SK-N-MC (cell line): ENCODE results near the gene SCN4A.

ENCODE experiments used
- DNase-seq: peaks from one replicate; pipeline ENCODE4 v3.0.0-alpha.2; 2011; ENCODE audit warnings: low read depth, low spot score
- H3K27ac ChIP-seq: fragments of 200-600 bp; sonication (generic); 2 replicates; pipeline ENCODE4 v1.5.1; 2016; ENCODE audit warnings: mixed run types
- H3K36me3 ChIP-seq: fragments of 200-600 bp; sonication (generic); 2 replicates; pipeline ENCODE4 v1.6.1; 2017; ENCODE audit warnings: antibody characterized with exemption, low read length, mixed read lengths; ENCODE audit not compliant: insufficient read depth
- H3K4me3 ChIP-seq: fragments of 200-600 bp; sonication (generic); 2 replicates; pipeline ENCODE4 v1.5.1; 2016
- H3K9ac ChIP-seq: fragments of 200-600 bp; sonication (generic); 2 replicates; pipeline ENCODE4 v1.8.0; 2017; ENCODE audit warnings: mixed run types, mixed read lengths; ENCODE audit not compliant: insufficient read length
- H3K9me3 ChIP-seq: fragments of 200-600 bp; sonication (generic); 2 replicates; pipeline ENCODE4 v1.6.1; 2017; ENCODE audit warnings: low read depth, mild to moderate bottlenecking, antibody characterized with exemption, low read length, moderate library complexity, mixed read lengths
- EZH2 ChIP-seq: fragments of 200-600 bp; sonication (generic); IDR thresholded peaks from one replicate; pipeline ENCODE4 v1.6.1; 2017; ENCODE audit warnings: antibody characterized with exemption
- FOXP2 ChIP-seq: optimal IDR thresholded peaks from 2 replicates; pipeline ENCODE3; 2011; ENCODE audit warnings: mild to moderate bottlenecking, moderate library complexity; ENCODE audit not compliant: insufficient read depth; ENCODE audit errors: extremely low read length, control extremely low read depth
- POLR2AphosphoS5 ChIP-seq: IDR thresholded peaks from 2 replicates; pipeline ENCODE4 v1.6.1; 2012; ENCODE audit warnings: mild to moderate bottlenecking, low read depth, low read length, borderline replicate concordance

Gene SCN4A

DNA sequence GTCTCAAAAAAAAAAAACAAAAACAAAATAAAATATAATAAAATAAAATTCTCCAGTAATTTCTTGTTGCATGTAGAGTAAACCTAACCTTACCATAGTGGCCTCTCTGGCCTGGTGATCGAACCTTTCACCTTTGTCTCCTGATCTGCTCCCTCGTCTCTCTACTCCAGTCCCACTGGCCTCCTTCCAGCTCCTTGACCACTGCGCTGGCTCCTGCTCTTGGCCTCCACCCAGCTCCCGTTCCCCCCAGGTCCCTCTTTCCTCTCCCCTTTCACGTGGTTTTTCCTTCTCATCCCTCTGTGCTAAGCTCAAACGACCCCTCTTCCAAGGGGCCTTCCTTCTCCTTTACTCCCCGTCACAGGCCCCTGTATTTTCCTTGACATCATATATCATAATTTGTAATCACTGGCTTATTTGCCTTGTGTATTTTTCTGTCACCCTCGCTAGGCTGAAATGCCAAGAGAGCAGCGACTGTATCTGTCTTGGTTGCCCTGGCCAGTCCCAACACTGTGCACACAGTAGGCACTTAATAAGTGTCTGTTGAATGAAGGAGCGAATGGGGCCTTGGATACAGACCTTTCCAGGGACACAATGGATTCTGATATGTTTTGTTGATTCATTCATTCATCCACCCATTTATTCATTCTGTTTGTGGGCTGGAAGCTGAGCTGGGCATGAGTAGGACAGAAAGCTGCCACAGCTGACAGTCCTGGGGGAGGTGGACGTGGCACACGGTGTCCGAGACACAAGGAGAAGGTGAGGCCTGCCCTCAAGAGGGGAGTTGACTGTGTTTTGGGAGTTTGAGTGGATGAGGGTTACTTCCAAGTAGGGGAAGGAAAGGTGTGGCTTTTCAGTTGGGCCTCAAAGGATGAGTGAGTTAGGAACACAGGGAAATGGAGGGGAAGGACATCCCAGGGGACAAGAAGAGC is 5.8 kb upstream of the SCN4A start:
- TF ChIP-seq EZH2 (no peak), POLR2AphosphoS5 (no peak), FOXP2 (no peak)
- no peak for DNase-seq
- no peak overlapping the region for H3K9ac ChIP-seq
- no peaks in the 10 kb centered on the region for H3K9me3 ChIP-seq
- no peaks in the 10 kb centered on the region for H3K36me3 ChIP-seq
- H3K27ac ChIP-seq, result no peak overlapping the region
- H3K4me3 ChIP-seq, result no peak overlapping the region

DNA sequence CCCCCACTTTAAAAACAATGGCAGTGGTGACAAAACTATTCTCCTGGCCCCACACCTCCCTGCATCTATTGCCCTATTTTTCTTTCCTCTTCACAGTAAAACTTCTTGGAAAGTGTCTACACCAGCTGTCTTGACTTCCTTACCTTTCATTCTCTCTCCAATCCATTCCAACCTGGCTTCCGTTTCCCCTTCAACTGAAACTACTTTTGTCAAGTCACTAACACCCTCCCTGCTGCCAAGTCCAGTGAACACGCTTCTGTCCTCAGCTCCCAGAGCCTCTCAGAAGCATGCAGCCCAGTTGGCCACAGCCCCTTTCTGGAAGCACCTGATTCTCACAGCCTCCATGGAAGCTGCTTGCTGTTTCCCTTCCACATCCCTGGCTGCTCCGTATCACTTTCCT is 4.0 kb upstream of the SCN4A start:
- TF ChIP-seq FOXP2, result no peak
- no peak for TF ChIP-seq EZH2
- DNase-seq, result no peak
- no peaks in the 10 kb centered on the region for H3K9me3 ChIP-seq
- H3K9ac ChIP-seq, result no peak overlapping the region
- no peak overlapping the region for H3K27ac ChIP-seq
- H3K4me3 ChIP-seq, result no peak overlapping the region
- no peaks in the 10 kb centered on the region for H3K36me3 ChIP-seq

DNA sequence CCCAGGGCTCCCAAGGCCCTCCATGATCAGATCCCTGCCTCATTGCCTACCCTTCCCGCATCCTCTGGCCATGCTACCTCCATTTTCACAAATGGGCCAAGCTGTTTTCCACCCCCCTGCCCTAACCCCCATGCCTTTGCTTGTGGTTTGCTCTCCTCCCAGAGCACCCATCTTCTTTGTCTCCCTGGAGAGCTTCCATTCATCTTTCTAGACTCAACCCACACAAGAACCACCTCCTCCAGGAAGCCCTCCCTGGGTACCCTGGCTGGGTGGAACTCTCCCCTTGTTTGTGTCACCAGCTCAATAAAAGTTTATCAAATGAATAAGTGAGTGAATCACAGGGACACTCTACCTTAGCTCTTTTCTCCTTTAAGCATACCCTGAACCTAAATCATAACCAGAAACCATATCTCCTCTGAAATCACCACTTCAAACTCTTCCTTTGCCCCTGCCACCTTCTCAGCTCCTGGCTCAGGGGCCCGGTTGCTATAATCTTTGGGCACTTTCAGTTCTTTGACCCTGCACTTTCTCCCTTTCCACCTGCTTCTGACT is 2.9 kb upstream of the SCN4A start:
- Histone ChIP-seq H3K27ac (no peak overlapping the region), H3K36me3 (no peaks in the 10 kb centered on the region), H3K9me3 (no peaks in the 10 kb centered on the region), H3K9ac (no peak overlapping the region), H3K4me3 (no peak overlapping the region)
- no peak for DNase-seq
- no peak for TF ChIP-seq FOXP2
- TF ChIP-seq POLR2AphosphoS5, result no peak
- no peak for TF ChIP-seq EZH2

DNA sequence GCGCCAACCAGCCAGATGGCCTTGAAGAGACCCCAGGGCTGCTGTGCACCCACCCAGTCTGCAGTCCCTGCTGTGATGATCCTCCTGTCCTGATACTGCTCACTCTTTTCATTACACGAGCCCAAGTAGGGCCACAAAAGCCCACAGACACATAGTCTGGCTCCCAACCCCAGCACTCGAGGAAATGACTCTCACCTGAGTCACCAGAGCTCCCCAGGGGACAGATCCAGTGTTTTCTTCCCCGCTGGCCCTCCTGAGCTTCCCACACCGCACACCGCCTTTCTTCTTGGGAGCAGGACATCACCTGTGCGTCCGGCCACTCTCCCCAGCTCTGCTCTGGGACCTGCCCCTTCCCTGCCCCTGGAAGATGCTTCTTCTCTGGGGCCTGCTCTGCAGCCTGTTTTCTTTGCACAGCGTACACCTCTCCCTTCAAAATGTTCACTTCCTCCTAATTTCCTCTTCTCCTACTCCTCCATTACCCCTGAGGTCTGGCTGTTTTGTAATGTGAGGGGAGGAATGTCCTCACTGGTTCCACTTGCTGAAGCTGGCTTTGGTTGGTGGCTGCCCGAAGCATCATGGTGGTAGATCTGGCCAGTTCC is 2.0 kb upstream of the SCN4A start:
- Histone ChIP-seq H3K27ac (no peak overlapping the region), H3K9me3 (no peaks in the 10 kb centered on the region)
- TF ChIP-seq FOXP2 (no peak), EZH2 (no peak), POLR2AphosphoS5 (no peak)

DNA sequence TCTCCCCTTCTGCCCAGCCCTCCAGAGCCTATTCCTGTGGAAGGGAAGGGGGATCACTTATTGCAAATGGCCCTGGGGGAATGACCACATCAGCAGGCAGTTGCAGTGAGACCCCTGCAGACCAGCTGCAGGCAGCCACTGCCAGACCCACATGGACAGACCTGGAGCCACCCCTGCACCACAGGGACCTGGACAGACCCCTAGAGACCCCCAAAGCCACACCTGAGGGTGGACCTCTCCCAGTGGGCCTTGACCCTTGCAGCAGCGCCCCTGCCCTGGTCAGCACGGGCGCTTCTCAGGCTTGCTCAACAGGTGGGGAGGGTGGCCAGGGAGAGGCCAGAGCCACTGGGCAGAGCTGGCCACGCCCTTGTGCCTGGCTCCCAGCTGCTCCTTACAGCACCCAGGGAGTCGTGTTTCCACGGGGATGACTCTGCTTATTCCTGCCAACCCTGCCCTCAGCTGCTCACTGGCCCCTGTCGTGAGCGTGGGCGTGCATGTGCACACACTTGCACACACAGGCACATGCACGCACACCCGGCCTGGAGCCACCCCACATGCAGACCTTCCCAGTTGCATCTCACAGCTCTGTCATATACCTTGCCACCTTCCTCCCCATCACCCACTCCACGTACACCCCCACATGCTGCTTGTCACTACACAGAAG is 1.3 kb upstream of the SCN4A start:
- TF ChIP-seq FOXP2 (no peak), EZH2 (no peak), POLR2AphosphoS5 (no peak)
- no peak for DNase-seq
- H3K9me3 ChIP-seq, result no peaks in the 10 kb centered on the region
- H3K36me3 ChIP-seq, result no peaks in the 10 kb centered on the region
- no peak overlapping the region for H3K9ac ChIP-seq
- no peak overlapping the region for H3K4me3 ChIP-seq
- no peak overlapping the region for H3K27ac ChIP-seq

More for the DNA sequence above, 2.0 kb upstream of the SCN4A start:
- DNase-seq, result no peak
- Histone ChIP-seq H3K36me3 (no peaks in the 10 kb centered on the region), H3K9ac (no peak overlapping the region), H3K4me3 (no peak overlapping the region)

DNA sequence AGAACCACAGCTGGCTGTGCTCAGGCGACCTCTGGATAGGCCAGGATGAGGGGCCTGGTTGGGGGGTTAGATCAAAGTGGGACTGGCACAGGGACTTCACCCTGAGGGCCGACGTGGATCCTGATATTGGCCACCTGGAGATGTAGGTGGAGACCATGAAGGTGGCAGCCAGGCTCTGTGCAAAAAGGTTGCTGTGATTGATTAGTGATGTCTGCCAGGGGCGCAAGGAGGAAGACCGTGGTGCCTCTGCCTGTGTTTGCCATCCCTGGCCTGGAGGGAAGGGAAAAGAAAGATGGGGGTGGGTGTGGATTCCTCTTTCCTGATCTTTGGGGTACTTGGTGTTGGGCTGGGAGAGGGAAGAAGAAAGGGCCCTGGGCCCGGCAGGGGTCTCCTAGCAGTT is 529 bp upstream of the SCN4A start:
- Histone ChIP-seq H3K4me3 (no peak overlapping the region), H3K9ac (no peak overlapping the region), H3K9me3 (no peaks in the 10 kb centered on the region), H3K36me3 (no peaks in the 10 kb centered on the region), H3K27ac (no peak overlapping the region)
- TF ChIP-seq POLR2AphosphoS5, result no peak
- TF ChIP-seq FOXP2, result no peak
- DNase-seq, result no peak

DNA sequence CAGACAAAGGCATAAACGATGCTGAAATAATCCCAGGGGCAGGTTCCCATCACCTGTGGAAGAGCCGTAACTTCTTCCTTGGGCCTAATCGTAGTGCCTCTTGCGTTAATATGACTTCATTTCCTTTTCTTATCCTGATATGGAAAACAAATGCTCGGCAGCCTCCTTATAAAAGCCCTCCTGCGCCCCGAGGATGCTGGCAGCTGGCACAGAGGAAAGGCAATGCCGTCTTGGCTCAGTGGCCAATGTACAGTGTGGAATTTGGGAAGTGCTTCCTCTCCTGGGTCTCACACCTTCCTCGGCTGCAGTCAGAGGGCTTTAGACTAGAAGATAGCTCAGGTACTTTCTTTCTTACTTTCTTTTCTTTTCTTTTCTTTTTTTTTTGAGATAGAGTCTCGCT is 3.4 kb downstream of the SCN4A start:
- TF ChIP-seq EZH2 (no peak), POLR2AphosphoS5 (no peak), FOXP2 (no peak)
- Histone ChIP-seq H3K4me3 (no peak overlapping the region), H3K9ac (no peak overlapping the region), H3K36me3 (no peaks in the 10 kb centered on the region), H3K27ac (no peak overlapping the region), H3K9me3 (no peaks in the 10 kb centered on the region)
- DNase-seq, result no peak

DNA sequence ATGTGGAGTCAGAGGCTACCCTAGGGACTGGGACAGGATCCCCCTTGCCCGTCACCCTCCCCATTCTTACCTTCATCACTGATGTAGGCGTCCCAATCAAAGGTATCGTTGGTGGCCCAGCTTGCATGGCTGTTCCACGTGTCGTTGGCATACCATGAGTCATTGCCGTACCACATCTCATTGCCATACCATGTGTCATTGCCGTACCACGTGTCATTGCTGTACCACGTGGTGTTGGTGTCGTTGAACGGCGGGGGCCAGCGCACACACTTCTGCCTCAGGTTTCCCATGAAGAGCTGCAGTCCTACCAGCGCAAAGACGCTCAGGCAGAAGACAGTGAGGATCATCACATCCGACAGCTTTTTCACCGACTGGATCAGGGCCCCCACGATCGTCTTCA is 4.8 kb downstream of the SCN4A start:
- no peak overlapping the region for H3K9ac ChIP-seq
- no peak overlapping the region for H3K27ac ChIP-seq
- DNase-seq, result no peak
- TF ChIP-seq FOXP2 (no peak), EZH2 (no peak), POLR2AphosphoS5 (no peak)
- H3K36me3 ChIP-seq, result no peaks in the 10 kb centered on the region
- no peak overlapping the region for H3K4me3 ChIP-seq
- H3K9me3 ChIP-seq, result no peaks in the 10 kb centered on the region
